Neural cell (in vitro differentiated cells): ENCODE measurements around the gene TRUB1. TPM values are rescaled to one million over a fixed set of nuclear protein-coding genes. Genes with fewer than 3 reads are reported as not detected.

Source experiments
- H2AFZ ChIP-seq: fragments of 200-600, 300-800 bp; sonication (generic), shearing (Covaris generic); 2 replicates; pipeline ENCODE4 v1.6.0; 2014; ENCODE audit warnings: low read depth, mild to moderate bottlenecking, antibody characterized with exemption, low read length, moderate library complexity
- H3F3A ChIP-seq: fragments of 200-600 bp; shearing (Covaris generic); 2 replicates; pipeline ENCODE4 v1.6.1; 2016; ENCODE audit warnings: mild to moderate bottlenecking, moderate library complexity, mixed read lengths, antibody characterized with exemption, low read length; ENCODE audit not compliant: insufficient read depth, poor library complexity, severe bottlenecking
- H3K27ac ChIP-seq: fragments of 200-600, 300-800 bp; sonication (generic), shearing (Covaris generic); 2 replicates; pipeline ENCODE4 v1.5.1; 2014; ENCODE audit warnings: mild to moderate bottlenecking, low read length, moderate library complexity
- H3K27me3 ChIP-seq: fragments of 300-800, 200-600 bp; sonication (generic), shearing (Covaris generic); 2 replicates; pipeline ENCODE4 v1.6.0; 2014; ENCODE audit warnings: mild to moderate bottlenecking, low read depth, low read length, moderate library complexity; ENCODE audit not compliant: insufficient read depth
- H3K36me3 ChIP-seq: fragments of 300-800, 200-600 bp; sonication (generic), shearing (Covaris generic); 2 replicates; pipeline ENCODE4 v1.5.1; 2014; ENCODE audit warnings: mild to moderate bottlenecking, antibody characterized with exemption, low read length, moderate library complexity; ENCODE audit not compliant: insufficient read depth
- H3K4me2 ChIP-seq: fragments of 300-800, 200-600 bp; sonication (generic), shearing (Covaris generic); 2 replicates; pipeline ENCODE4 v1.6.0; 2014; ENCODE audit warnings: mild to moderate bottlenecking, low read length
- H3K4me3 ChIP-seq: fragments of 300-800, 200-600 bp; sonication (generic), shearing (Covaris generic); 2 replicates; pipeline ENCODE4 v1.5.1; 2014; ENCODE audit warnings: mild to moderate bottlenecking, low read length, moderate library complexity
- H3K79me2 ChIP-seq: fragments of 200-600 bp; shearing (Covaris generic); replicated peaks from 2 replicates; pipeline ENCODE4 v1.6.0; 2014; ENCODE audit warnings: mild to moderate bottlenecking, low read length, moderate library complexity; ENCODE audit not compliant: insufficient read depth
- H3K9ac ChIP-seq: fragments of 300-800, 200-600 bp; sonication (generic), shearing (Covaris generic); 2 replicates; pipeline ENCODE4 v1.6.1; 2016; ENCODE audit warnings: mild to moderate bottlenecking, low read length, mixed read lengths
- H3K9me2 ChIP-seq: fragments of 200-600 bp; shearing (Covaris generic); 2 replicates; pipeline ENCODE4 v1.6.1; 2016; ENCODE audit warnings: mild to moderate bottlenecking, low read length, mixed read lengths; ENCODE audit not compliant: insufficient read depth
- H3K9me3 ChIP-seq: fragments of 200-600, 300-800 bp; sonication (generic), shearing (Covaris generic); 2 replicates; pipeline ENCODE4 v1.6.1; 2016; ENCODE audit warnings: mild to moderate bottlenecking, mixed run types, low read length, moderate library complexity, mixed read lengths
- H4K20me1 ChIP-seq: fragments of 200-600 bp; shearing (Covaris generic); 2 replicates; pipeline ENCODE4 v1.6.1; 2016; ENCODE audit warnings: mild to moderate bottlenecking, mixed run types; ENCODE audit not compliant: insufficient read depth
- EP300 ChIP-seq: fragments of 450-650 bp; conservative IDR thresholded peaks from 2 replicates; pipeline ENCODE4 v1.6.1; 2014; ENCODE audit warnings: antibody characterized with exemption, mild to moderate bottlenecking, moderate library complexity; ENCODE audit not compliant: poor library complexity, severe bottlenecking
- EZH2 ChIP-seq: fragments of 200-600, 300-800 bp; shearing (Covaris generic), sonication (generic); IDR thresholded peaks from 2 replicates; pipeline ENCODE4 v1.6.1; 2014; ENCODE audit warnings: antibody characterized with exemption, low read length, borderline replicate concordance, mild to moderate bottlenecking; ENCODE audit not compliant: insufficient read depth, poor library complexity, severe bottlenecking
- MXI1 ChIP-seq: fragments of 450-650 bp; conservative IDR thresholded peaks from 2 replicates; pipeline ENCODE4 v1.6.1; 2014; ENCODE audit warnings: antibody characterized with exemption, mild to moderate bottlenecking; ENCODE audit not compliant: poor library complexity, severe bottlenecking
- POLR2AphosphoS5 ChIP-seq: IDR thresholded peaks from 2 replicates; pipeline ENCODE4 v1.6.1; 2012
- RAD21 ChIP-seq: fragments of 450-650 bp; conservative IDR thresholded peaks from 2 replicates; pipeline ENCODE4 v1.6.1; 2014; ENCODE audit warnings: antibody characterized with exemption, mild to moderate bottlenecking, moderate library complexity
- REST ChIP-seq: IDR thresholded peaks from 2 replicates; pipeline ENCODE4 v1.6.1; 2012; ENCODE audit warnings: borderline replicate concordance
- SMC3 ChIP-seq: fragments of 450-650 bp; conservative IDR thresholded peaks from 2 replicates; pipeline ENCODE4 v1.6.1; 2014; ENCODE audit warnings: antibody characterized with exemption, mild to moderate bottlenecking, moderate library complexity; ENCODE audit not compliant: poor library complexity
- TAF1 ChIP-seq: IDR thresholded peaks from 2 replicates; pipeline ENCODE4 v1.6.1; 2012; ENCODE audit warnings: low read depth
- polyA plus RNA-seq: library from polyadenylated mRNA; depleted of rRNA; stranded (reverse); fragments of >200 nt; gene quantifications from 2 replicates; pipeline ENCODE4 v1.2.3, GENCODE V29; 2014
- TF ChIP-seq, protein P1 (sequence below): fragments of 450-650 bp; IDR thresholded peaks from 2 replicates; pipeline ENCODE4 v1.5.1; 2014; ENCODE audit warnings: antibody characterized with exemption, mild to moderate bottlenecking, moderate library complexity; ENCODE audit not compliant: poor library complexity, severe bottlenecking

Gene TRUB1
- polyA plus RNA-seq, 1 donor from 2014 or later: 48.8 TPM

- no peaks in the 10 kb centered on the region for H3K36me3 ChIP-seq
- H3K9me3 ChIP-seq: no peaks in the 10 kb centered on the region
- no peak overlapping the region for H2AFZ ChIP-seq
- H3F3A ChIP-seq: no peaks in the 10 kb centered on the region
- no peak for TF ChIP-seq RAD21
- no peak for TF ChIP-seq SMC3
- no peak for TF ChIP-seq EZH2
- no peak for TF ChIP-seq REST
- TF ChIP-seq TAF1: no peak
- TF ChIP-seq EP300: no peak
- no peak for TF ChIP-seq MXI1
- TF ChIP-seq POLR2AphosphoS5: no peak
- TF ChIP-seq, protein P1, sequence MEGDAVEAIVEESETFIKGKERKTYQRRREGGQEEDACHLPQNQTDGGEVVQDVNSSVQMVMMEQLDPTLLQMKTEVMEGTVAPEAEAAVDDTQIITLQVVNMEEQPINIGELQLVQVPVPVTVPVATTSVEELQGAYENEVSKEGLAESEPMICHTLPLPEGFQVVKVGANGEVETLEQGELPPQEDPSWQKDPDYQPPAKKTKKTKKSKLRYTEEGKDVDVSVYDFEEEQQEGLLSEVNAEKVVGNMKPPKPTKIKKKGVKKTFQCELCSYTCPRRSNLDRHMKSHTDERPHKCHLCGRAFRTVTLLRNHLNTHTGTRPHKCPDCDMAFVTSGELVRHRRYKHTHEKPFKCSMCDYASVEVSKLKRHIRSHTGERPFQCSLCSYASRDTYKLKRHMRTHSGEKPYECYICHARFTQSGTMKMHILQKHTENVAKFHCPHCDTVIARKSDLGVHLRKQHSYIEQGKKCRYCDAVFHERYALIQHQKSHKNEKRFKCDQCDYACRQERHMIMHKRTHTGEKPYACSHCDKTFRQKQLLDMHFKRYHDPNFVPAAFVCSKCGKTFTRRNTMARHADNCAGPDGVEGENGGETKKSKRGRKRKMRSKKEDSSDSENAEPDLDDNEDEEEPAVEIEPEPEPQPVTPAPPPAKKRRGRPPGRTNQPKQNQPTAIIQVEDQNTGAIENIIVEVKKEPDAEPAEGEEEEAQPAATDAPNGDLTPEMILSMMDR: no peak
- H4K20me1 ChIP-seq: no peaks in the 10 kb centered on the region
- no peaks in the 10 kb centered on the region for H3K27me3 ChIP-seq
- peaks cover 5% of the 10 kb centered on the region for H3K79me2 ChIP-seq
- H3K4me2 ChIP-seq: no peak overlapping the region
- H3K9me2 ChIP-seq: no peaks in the 10 kb centered on the region
- H3K9ac ChIP-seq: no peak overlapping the region
- no peak overlapping the region for H3K4me3 ChIP-seq
- no peak overlapping the region for H3K27ac ChIP-seq
These were observed 32.5 kb downstream of the TRUB1 start for GRCh38 chr10:114970515-114970914.

DNA sequence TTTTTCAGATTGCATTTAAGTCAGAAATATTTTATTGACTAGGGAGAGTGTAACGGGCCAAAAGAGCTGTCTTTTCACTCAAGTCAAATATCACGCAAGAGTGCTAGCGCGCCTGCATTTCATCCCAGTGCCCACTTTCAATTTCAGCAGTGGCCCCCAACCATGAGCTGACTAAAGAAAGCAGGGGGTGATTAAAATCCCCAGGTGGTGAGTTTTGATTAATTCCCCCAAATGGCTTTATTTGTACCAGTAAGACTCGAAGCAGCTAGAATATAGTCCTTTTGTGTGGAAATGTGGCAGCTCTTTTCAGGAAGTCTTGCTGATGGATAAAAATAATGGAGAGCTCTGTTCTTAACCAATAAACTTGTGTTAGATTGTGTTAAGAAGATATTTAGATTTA lies 35.3 kb downstream of the TRUB1 start:
- no peak overlapping the region for H3K4me3 ChIP-seq
- no peak for TF ChIP-seq TAF1
- TF ChIP-seq RAD21: no peak
- no peak for TF ChIP-seq MXI1
- TF ChIP-seq EZH2: no peak
- no peak for TF ChIP-seq EP300
- TF ChIP-seq, protein P1: no peak
- no peak for TF ChIP-seq SMC3
- no peak for TF ChIP-seq POLR2AphosphoS5
- TF ChIP-seq REST: no peak
- no peak overlapping the region for H2AFZ ChIP-seq
- H3K9ac ChIP-seq: no peak overlapping the region
- no peaks in the 10 kb centered on the region for H3K36me3 ChIP-seq
- H3K9me3 ChIP-seq: no peaks in the 10 kb centered on the region
- no peaks in the 10 kb centered on the region for H3K9me2 ChIP-seq
- no peaks in the 10 kb centered on the region for H3F3A ChIP-seq
- H3K27ac ChIP-seq: no peak overlapping the region
- H3K4me2 ChIP-seq: no peak overlapping the region
- no peaks in the 10 kb centered on the region for H3K27me3 ChIP-seq
- peaks cover 5% of the 10 kb centered on the region for H3K79me2 ChIP-seq
- H4K20me1 ChIP-seq: no peaks in the 10 kb centered on the region
